ENCODE measurements around the gene STOML1.

GRCh38 chr15:73949496-73949895, 42.6 kb downstream of the STOML1 start:
- TF ChIP-seq TARDBP (IDR thresholded peaks at IDR 0.05) (no peak), MCM7 (IDR thresholded peaks at IDR 0.05) (no peak), BDP1 (IDR thresholded peaks at IDR 0.05; ENCODE audit: insufficient read depth, insufficient read length) (no peak), RFX5 (IDR thresholded peaks at IDR 0.05; ENCODE audit: low read depth, low read length) (no peak), GATAD2B (IDR thresholded peaks at IDR 0.05; ENCODE audit: borderline replicate concordance) (no peak), POLR2AphosphoS5 (IDR thresholded peaks at IDR 0.05; ENCODE audit: control insufficient read depth, insufficient read depth, low read depth, low read length) (no peak), USF2 (CRISPR knock-in tag; IDR thresholded peaks at IDR 0.05) (no peak), ARNT (IDR thresholded peaks at IDR 0.05) (no peak), STAT5A (IDR thresholded peaks at IDR 0.05; ENCODE audit: borderline replicate concordance, low read length) (no peak), POLR2A (conservative IDR thresholded peaks at IDR 0.05) (no peak), MCM3 (IDR thresholded peaks at IDR 0.05) (no peak), CTCF (IDR thresholded peaks at IDR 0.05 in 2 of 3, conservative IDR thresholded peaks at IDR 0.05 in 1 of 3; ENCODE audit: insufficient read depth in 2 of 3, low read depth in 1 of 3, low read length in 3 of 3) (no peak), ZNF707 (CRISPR knock-in tag; conservative IDR thresholded peaks at IDR 0.05) (no peak)
